Stimulated activated CD8-positive, alpha-beta memory T cell treated with anti-CD3 and anti-CD28 coated beads, Interleukin-12 subunit alpha, Interleukin-12 subunit beta, amount 100 ng/mL, for 24 hours (primary cell): ENCODE data around the gene TTLL11.

Experiments
- DNase-seq: peaks from one replicate; pipeline ENCODE4 v3.0.0-alpha.2; 2020; ENCODE audit errors: extremely low read depth

The TTLL11 gene

DNA sequence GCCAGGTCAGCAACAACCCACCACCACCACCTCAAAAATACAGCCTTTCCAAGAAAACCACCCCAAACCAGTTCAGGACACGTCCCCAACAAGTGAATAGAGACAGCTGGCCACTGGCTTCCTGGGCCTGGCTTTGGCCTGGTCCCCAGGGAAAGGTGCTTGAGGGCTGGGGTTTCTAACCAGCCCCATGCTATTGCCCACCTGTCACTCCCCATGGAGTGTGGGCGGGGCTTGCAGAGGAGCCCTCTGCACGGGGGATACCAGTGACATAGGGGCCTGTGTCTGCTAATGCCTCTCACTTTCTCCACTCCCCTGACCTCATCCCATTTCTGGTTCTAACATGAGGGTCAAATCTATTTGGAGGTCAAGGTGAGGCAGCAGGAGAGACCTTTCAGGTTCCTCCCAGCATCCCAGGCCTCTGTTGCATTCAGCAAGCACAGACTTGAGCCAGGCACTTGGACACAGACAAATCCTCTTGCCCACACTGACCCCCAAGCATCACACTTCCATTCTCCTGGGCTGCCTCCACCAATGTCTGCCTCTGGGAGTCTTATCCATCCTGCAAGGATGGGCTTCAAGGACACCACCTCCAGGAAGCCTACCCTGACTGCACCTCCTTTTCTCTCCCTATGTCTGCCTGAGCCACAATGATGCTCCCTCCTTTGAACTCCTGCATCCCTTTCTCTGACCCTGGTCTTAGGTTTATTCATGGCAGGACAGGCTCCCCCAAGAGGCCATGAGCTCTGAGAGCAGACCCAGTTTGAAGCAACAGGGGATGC lies 16.1 kb upstream of the TTLL11 start:
- DNase-seq, result no peak

DNA sequence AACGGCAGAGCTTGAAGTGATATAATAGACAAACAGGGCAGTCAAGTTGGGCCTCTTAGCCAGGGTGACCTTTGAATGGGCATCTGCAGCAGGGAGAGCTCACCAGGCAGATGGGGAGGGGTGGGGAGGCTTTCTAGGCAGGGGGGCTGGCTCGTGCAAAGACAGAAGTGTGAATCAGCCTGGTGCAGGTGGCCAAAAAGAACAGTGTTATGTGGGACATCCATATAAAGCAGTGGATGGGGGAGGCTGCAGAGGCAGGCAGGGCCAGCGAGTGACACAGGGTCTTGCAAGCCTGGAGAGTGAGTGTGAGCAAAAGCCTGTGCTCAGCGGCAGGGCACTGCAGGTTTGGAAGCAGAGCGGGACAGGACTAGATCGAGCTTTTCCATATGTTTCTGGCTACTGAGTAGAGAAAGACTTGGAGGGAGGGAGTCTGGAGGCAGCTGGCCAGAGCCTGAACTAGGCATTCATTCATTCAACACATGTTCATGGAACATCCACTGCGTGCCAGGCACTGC lies 14.2 kb upstream of the TTLL11 start:
- no peak for DNase-seq

DNA sequence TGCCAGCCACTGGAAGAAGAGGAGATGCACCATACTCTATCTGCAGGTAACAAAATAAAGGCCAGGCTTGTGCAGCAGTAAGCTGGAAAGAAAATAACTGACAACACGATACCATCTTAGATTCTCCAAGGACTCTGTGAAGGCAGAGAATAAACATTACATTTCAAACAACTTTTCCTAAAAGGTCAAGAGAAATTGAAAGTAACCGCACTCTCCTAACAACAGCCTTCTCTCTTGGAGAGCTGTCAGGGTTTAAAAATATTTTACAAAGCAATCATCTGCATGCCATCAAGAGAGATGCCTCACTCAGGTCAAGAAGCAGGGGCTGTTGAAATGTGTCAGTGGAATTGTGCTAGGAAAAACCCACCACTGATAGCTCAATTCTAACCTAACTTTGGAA lies 13.5 kb upstream of the TTLL11 start:
- no peak for DNase-seq

DNA sequence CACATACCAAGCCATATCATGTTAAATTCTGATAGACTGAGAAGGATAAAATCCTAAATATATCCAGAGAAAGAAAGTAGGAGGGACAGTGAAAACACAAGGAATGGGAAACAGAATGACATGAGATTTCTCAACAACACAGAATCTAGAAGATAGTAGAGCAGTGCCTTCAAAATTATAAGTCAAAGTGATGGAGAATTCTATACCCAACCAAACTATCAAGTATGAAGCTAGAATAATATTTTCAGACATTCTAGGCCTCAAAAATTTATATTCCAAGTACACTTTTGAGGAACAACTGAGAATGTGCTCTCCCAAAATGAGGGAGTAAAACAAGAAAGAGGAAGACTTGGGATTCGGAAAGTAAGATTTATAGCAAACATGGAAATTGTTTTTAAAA lies 10.9 kb upstream of the TTLL11 start:
- DNase-seq, result no peak

DNA sequence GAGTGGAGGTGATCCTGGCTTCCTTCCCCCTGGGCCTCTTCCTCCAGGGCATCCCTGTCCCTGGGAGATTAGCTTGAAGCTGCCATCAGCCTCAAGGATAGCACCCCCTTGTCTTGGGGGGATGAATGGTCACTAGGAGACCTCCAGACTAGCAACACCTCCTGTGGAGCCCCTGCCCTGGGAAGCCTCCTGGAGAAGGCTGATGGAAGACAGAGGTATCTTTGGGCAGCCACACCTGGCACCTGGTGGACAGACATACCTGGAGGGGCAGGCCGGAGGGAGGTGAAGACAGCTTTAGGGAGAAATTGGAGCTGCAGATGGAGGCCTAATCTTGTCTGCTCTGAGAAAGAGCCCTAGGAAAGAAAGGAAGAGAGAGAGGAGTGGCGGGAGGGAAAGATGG lies 9.0 kb upstream of the TTLL11 start:
- no peak for DNase-seq

DNA sequence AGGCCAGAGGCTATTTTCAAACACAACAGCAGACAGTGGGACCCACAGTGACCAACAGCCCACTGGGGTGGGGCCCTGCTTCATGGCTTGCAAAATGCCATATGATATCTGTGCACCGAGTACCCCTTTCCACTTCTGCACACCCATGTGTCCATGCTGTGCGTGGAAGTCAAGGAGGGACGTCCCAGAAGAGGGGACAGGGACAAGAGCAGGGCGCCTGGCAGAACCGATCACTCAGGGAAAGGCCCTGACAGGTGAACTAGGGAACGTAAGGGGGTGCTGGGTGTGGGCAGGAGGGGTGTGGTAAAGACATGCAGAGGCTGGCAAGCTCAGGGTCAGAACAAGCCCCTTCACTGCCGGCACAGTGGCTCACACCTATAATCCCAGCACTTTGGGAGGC lies 7.6 kb upstream of the TTLL11 start:
- no peak for DNase-seq

DNA sequence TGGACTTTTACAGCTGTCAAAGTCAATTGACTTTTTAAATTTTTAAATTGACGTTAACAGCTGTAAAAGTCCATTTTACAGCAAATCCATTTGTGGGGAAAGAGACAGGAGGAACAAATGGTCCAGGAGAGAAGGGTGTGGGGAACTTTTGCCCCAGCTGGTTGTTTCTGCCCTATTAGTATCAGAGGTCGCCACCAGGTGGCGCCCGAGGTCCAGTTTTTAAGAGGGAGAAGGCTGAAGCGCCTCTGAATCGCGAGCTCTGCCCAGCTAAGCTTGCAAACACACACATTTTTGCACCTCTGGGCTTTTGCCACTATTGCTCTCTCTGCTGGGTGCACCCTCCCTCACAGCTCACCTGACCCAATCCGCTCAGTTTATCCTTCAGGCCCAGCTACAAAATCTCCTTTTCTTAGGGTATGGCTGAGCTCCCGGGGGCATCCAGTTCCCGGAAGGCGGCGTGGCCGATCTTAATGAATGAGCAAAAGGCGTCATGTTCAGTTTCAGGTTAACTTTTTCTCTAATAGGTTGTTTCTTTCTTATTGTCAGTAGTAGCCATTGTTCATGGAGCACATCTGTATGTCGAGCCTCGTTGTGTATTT lies 6.3 kb upstream of the TTLL11 start:
- peak; percentile 42 for DNase-seq

DNA sequence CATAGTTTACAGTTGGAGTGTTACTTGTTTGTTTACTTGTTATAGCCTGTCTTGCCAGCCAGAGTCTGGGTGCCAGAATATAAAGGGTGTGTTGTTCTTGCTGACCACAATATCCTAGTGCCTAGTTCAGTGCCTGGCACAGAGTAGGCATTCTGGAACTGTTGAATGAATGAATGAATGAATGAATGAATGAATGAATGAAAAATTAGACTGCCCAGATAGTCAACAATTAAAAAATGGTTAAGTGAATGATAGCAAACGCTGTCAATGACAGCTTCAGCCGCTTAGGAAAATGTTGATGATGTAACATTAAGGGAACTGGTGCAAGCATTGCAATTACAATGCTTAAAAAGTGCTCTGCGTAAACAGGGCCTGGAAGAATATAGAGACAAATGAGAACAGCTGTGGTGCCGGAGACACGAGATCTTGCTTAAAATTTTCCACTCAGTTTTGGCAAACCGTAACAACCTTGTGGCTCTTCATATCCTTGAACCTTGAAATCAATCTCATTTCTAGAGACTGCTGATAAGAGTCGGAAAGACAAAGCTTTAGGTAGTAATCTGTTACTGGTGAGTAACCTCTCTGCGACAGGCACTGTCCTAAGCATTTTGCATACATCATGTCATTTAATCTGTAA lies 4.7 kb upstream of the TTLL11 start:
- no peak for DNase-seq

DNA sequence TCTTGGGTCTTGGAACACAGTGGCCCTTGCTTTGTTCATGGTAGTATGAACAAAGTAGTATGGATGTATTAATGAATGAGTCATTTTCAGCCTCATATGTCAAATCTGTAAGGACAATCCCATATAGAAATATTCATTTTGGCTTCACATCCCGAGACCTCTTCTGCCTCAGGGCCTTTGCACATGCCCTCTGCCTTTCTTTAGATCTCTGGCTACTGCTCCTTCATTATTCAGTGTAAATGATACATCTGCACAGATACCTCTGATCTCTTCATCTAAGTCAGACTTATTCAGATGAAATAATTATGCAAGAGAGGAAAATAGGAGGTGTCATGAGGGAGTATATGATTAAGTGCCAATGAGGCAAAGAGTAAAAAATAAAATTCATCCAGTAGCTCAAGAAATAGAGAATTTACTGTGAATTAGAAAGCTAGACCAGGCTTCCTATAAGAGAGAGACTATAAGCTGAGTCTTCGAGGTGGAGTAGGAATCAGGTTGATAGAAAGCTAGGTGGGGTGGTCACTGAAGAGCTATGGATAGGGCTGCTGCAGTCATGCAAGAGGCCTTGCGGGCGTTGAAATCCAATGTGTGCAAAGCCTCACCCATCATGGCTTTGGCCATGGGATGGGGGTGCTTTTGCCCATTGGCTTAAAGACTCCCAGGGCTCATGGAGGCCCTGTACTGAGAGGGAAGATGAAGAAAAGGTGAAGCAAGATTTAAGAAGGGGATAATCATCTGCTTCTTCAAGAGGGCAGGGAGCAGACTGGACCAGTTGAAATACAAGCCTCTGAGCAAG lies 3.7 kb upstream of the TTLL11 start:
- DNase-seq, result no peak

DNA sequence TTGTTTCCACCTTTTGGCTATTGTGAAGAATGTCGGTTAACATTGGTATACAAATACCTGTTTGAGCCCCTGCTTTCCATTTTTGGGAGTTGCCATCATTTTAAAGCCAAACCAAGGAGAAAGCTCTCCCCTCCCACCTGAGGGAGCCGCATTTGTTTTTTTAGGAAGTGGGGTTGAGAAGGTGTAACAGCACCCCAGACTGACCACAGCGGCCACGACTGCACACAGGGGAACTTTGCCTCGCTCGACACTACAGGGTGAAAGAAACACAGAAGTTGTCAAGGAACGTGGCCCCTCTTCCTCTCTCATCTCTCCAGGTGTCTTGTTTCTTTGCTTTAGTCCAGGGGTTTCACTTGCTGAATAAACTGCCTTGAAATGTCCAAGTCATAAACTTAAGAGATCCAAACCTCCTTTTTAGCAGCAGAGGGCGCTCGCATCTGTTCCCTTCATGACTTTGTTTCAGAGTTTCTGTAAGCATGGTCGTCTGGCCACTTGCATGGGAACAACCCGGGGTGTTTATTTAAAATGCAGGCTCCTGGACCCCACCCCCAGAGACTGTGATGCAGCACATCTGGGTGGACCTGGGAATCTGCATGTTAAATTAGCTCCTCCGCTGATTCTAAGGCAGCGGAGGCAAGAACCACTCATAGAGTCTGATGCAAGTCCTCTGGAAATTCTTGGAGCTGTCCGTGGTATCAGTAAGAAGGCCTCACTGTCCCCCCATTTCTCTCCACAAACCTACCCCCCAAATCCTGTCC lies 2.1 kb upstream of the TTLL11 start:
- DNase-seq, result no peak

DNA sequence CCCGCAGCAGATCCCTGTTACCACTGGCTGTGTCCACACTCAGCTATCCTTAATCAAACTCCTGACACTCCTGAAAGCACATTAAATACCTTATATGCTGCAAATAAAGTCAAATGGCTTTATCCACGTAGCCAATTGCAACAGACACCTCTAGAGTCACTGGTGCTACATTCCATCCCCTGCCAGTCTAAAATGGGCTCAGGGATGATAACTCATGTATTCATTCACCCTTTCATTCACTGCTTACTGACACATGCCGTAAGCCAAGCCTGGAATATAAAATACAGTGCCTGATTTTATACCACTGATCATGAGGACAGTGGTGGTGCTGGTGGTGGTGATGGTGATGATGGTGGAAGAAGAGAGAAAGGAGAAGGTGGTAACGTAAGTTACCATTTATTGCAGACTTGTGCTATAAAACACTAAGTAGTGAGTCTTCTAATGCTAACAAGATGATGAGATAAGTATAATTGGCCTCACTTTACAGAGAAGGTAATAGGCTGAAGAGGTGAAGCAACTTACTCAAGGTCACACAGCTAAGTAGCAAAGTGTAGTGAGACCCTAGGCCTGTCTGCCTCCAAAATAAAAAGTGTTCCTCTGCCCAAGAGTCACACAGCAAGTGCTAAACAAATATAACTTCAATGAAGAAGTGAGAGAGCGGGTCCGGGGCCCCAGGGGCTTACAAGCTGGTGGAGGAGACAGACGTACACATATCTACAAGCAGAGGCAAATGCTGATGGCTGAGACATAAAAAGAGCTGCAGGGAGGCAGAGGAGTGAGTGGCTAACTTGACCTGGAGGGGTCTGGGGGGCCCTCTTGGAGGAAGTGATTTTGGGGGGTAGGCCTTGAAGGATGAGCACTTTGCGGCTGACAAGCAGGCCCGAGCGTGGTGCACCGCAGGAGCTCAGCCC lies 1.2 kb downstream of the TTLL11 start:
- DNase-seq, result no peak

DNA sequence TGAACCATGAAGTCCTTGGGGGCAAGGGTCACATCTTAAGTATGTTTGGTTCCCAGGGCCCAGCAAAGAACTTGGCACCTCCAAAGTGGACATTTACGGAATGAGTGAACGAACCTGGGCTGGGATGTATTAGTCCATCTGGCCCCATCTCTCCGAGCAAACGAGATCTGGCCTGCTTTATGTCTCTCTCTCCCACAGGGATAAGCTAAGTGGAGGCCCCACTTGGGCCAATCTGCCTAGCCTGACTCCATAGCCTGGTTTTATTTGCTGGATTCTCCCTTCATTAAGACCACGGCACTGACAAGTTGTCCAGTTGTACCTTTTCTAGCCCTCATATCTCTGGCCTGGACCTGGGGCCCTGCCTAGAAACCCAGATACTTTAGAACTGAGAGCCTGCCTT lies 2.1 kb downstream of the TTLL11 start:
- DNase-seq, result no peak

DNA sequence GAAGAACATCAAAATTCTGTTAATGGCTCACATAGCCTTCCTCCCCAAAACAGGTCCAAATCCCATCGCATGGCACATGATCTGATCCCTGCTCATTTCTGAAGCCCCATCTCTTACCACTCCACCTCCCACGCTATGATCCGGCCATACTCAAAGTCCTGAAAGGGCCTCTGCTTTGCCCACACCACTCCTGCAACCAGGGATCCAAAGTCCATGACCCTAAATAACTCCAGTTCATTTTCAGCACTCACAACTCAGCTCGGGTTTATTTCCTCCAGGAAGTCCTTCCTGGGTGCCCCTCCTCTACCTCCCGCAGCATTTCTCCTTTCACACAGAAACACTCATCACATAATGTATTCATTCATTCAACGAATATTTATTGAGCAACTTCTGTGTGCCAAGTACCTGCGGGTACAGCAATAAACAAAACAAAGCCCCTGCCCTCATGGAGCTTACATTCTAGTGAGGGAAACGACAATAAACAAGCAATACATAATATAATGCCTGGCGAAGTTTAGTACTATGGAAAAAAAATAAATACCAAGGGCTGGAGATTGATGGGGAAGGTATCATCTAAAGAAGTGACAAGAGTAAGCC lies 2.7 kb downstream of the TTLL11 start:
- DNase-seq, result no peak

DNA sequence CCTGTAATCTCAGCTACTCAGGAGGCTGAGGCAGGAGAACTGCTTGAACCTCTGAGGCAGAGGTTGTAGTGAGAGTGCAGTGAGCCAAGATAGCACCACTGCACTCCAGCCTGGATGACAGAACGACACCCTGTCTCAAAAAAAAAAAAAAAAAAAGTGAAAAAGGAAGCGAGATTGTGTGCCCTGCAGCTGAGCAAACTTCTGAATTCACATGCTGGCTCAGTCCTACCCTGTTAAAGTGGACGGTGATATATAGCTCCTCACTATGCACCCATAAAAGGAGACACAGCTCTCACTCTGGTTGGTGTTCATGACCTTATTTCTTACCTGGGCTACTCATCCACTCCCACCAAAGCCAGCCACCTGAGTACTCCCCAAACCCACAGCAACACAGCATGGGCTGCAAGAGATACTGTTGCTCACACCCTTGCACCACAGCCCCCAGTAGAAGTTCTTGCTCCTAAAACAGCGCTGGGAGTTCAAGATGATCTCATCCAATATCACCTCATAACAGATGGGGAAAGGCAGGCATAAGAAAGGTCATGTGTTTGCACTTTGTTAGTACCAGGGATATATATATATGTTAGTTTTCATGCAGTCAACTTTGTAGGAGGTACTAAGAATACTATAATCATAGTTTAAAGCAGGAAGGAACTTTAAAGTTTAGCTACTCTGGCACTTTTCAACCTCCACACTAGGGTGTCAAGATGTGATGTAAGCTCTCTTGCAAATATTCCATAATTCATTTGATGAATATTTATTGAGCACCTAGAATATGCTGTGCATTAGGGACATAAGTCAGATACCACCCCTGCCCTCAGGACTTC lies 4.0 kb downstream of the TTLL11 start:
- DNase-seq, result no peak

DNA sequence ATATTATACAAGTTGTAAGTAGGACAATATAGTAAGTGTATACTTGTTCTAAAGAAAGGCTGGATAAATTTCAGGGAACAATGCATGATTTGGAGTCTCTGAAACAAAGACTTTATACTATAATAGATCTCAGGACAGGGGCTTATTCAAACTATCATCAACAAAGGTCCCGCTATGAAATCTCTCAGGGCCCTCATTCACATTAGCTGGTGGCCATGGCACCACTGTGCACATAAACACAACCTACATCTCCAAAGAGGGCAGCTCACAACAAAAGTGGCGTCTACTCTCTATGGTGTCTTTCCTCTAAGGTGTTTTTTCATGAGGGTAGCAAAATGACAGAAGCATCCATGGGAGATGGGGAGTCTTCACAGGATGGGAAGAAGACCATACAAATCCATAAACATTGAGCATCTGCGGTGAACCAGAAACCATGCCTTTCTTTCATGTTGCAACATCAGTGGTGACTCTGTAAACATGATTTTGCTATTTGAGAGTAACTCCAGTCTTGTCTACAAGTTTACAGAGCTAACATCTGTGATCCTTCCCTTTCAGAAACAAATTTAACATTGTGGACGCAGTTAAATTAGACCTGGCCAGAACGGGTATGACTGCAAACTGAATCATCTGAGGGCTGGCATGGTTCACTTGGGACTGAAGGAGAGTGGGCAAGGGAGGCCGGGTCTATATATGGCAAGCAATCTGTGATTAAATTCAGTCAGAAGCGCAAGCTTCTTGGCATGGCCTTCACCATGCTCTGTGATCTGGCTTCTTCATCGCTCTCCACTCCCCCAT lies 5.5 kb downstream of the TTLL11 start:
- DNase-seq, result no peak

DNA sequence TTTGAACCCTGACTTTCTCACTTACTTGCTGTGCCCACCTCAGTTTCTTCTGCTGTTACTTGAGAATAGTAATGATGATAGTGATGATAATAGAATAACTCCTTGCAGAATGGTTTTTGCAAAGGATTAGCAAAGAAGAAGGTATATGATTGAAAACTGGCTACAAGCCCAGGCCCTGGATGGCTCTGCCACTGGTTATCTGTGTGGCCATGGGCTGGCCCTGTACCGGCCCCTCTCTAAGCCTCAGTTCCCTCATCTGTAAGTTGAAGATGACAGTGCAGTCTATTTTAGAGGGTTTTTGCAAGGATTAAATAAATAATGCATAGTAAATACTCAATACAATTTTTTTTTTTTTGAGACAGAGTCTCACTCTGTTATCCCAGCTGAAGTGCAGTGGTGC lies 6.2 kb downstream of the TTLL11 start:
- no peak for DNase-seq

DNA sequence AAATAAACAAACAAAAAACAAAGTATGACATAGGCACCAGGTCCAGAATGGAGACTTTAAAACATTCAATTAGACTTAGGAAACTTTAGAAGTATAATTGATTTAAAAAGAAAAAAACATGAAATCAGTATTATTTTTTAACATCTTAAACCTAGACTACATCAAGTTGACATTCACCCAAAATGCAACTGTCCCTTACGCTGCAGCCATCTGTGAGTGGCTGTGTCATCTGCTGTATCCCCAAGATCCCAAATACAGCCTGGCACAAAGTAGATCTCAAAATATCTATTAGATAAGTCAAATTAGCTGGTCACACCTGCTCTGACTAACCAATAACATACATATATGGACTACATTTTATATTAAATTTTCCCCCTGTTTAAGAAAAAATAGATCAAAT lies 7.8 kb downstream of the TTLL11 start:
- DNase-seq, result no peak

DNA sequence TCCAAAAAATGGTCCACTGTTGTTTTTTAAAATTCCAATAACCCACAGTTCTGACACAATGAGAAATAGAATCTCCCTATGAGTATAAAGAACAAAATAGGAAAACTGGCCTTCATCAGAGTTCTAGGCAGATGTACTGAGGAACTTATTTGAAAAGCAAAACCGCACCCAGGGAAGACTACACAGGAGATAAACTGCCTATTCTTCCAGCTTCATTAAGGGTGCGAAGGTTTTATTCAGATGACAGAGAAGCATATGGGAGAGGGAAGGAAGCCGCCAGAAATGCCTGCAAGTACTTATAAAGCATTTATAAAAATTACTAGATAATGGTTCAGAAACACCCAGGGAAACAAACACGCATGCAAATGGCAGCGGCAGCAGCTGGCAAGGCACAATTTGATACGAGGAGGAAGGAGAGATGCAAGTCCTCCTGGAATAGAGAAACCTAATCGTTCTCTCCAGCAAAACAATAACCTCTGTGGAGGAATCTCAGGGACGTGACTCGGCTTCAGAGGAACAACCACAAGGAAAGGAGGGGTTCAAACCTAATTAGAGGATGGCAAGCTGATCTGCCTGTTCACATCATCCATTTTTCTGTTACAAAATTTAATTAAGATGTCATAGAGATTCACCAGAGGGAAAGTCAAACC lies 9.0 kb downstream of the TTLL11 start:
- no peak for DNase-seq
